ENCODE measurements around the gene NBL1.
A peak's percentile ranks its signal among the peaks of the same experiment; 100 is the strongest.

NBL1 gene

DNA sequence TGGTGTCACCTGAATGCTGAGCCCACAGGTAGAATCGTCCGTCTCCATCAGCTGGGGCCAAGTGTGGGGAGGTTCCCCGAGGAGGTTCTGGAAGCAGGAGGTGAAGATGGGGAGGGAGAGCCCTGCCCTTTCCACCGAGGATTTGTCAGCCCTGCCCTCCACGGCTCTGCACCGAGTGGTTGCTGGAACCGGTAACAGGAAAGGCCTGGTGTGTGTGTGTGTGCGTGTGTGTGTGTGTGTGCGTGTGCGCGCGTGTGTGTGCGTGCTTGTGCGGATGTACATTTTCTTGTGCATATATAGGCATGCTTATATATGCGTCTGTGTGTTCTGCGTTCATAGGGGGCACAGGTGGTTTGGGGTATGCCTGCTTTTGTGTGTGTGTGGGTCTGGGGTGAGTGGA is 3.5 kb downstream of the NBL1 start:
- DNase-seq = no peak

DNA sequence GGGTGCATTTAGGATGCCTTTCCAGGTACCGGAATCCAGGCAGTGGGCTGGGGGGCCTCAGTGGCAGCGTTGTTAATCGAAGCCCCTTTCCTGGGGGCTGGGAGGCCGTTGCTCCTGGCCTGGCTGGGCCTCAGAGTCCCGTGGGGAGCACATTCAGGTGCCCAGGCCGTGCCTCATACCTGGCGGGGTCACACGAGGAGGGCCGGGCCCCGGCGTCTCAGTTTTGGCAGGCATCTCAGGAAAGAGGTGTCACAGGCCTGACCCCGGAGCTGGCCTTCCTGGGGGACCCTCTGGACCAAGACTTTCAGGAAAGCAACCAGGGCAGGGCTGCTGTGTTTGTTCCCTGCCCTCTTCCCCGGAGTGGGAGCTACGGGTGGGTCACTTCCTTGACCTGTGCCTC is 4.1 kb downstream of the NBL1 start:
- no peak for DNase-seq

DNA sequence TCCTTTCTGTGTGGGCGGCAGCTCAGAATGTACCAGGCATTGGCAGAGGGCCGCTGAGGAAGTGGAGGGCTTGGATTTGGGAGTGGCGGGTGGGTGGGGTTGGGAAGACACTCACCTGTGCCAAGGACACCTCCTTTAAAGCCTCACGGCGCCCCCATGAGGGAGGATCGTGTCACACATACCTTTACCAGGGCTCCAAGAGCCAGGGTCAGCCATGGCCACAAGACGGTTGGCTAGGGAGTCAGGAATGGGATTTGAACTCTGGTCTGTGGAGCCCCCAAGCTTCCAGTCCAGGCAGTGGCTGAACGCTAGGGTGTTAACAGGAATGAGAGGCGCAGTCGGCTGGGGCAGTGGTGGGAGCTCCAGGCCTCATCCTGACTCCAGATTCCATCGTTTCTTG is 4.6 kb downstream of the NBL1 start:
- no peak for DNase-seq

DNA sequence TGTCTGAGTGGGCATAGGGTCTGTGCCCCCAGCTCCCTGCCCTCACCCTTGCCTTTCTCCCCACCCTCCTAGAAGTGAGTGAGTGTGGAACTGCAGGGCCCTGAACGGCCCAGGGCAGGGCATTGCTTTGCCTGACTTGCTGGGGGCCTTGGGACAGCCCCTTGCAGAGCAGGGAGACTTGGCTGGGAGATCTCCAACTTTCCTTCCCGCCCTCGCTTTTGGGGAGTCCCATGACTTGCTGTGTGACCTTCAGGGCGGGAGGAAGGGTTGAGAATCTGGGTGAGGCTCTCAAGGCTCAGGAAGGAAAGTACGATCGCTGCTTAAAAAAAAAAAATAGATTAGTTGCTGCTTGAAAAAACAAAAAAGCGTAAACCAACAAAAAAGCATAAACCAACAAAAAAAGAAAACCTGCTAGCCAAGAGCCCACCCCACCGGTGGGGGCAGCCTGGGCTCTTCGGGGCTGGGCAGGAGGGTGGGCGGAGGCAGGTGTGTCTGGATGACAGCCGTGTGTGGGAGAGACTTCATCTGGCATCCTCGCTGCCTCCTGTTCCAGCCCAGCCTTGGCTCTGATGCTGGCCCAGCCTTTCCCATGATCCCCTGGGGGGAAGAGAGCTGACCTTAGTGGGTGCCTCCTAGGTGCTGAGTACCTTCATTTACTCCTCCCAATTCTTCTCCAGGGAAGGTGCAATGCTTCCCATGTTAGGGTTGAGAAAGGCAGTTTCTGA is 6.5 kb downstream of the NBL1 start:
- peak; percentile 68 for DNase-seq

DNA sequence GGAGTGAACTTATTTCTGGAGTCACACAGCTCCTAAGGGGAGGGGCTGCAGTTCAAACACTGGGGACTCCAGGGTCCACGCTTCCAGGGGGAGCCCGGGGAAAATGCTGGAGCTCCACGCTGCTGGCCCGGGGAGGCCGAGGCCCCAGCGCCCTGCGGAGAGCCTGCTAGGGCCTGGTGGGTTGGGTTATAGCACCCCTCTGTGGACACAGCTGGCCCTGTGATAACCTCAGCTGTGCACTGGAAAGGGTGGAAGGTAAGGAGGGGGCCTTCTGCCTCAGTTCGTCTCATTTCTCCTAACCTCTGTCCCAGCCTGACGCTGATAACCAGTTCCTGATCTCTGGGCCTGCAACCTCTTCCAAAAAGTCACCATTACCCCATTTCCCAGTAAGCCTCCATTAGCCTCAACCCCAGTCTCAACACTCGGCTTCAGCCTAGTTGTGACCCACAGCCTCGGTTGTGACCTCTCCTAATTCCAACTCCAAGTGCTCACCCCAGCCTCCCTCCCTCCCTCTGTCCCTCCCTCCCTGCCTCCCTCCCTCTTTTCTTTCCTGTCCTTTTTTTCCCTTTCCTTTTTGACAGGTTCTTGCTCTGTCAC is 7.1 kb downstream of the NBL1 start:
- no peak for DNase-seq

DNA sequence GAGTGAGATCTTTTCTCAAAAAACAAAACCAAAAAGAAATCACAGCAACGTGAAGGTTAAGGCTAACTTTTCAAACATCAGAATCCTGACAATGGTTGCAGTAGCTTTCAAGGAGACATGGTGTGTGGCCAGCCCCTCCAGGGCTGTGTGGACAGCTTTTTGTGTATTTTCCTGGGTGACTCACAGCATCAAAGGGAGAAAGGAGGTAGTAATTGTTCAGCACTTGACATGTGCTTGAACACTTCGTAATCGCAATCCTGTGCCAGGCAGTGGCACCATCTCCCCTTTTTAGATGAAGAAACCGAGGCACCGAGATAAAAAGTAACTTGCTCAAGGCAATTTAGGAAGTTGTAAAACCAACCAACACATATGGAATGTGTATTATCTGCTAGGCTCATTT is 10.3 kb downstream of the NBL1 start:
- DNase-seq = peak; percentile 98

DNA sequence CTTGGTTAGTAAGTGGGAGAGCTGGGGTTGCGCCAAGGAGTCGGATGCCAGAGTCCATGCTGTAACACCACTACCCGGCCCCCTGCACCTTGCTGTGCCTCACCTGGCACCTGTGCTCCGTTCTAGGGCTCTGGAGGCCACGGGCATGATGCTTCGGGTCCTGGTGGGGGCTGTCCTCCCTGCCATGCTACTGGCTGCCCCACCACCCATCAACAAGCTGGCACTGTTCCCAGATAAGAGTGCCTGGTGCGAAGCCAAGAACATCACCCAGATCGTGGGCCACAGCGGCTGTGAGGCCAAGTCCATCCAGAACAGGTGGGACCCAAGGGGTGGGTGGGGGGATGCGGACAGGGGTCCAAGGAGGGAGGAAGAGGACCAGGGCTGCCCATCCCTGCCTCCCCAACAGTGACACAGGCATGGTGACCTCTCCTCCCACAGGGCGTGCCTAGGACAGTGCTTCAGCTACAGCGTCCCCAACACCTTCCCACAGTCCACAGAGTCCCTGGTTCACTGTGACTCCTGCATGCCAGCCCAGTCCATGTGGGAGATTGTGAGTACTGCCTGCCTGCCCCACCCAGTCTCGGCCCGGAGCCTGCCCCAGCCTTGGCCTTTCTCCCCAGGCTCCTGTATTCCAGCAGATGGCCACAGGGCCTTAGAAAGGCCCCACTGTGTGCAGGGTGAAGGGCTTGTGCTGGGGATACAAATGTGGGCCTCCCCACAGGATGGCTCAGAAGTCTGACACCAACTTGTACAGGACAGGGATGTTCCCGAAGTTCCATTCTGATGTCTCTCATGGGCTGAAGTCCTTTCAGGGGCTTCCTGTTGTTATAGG is 11.0 kb downstream of the NBL1 start:
- no peak for DNase-seq

DNA sequence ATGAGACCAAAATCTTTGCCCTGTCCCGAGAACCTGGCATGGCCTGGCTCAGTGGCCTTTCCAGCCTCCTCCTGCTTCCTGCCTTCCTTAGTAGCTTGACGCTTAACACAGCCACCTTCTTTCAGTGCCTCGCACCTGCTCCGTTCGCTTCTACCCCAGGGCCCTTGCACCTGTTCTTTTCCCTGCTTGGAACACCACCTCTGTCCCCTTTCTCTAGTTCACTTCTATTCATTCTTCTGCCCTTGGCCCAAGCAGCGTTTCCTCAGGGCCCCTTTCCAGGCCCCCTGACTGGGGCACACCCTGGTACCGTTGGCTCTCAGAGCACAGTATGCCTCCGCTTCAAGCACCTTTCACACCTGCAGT is 11.6 kb downstream of the NBL1 start:
- DNase-seq = no peak

DNA sequence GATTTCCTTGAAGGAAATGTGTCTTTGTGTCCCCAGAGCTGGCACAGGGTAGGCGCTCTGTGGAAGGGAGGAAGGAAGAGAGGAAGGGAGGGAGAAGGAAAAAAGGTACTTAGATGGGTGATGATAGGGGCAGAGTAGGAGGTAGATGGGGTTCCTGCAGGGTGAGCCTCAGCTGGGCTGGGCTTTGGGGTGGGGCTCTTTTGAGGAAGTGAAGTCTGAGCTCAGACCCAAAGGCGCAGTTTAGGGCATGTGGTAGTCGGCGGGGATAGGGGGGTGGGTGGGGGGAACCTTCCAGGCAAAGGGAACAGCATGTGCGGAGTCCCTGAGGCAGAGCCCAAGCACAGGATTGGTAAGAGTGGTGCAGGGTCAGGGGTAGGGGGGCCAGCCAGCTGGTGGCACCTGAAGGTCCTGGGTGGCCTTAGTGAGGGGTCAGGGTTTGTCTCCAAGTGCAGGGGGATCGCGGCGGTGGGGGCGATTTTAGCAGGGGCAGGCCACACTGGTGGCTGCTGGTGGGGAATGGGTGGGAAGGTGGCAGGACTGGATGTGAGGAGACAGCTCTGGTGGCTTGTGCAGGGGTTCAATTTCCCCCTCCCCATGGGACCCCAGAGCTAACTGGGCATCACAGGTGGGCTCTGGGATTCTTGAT is 12.1 kb downstream of the NBL1 start:
- no peak for DNase-seq

DNA sequence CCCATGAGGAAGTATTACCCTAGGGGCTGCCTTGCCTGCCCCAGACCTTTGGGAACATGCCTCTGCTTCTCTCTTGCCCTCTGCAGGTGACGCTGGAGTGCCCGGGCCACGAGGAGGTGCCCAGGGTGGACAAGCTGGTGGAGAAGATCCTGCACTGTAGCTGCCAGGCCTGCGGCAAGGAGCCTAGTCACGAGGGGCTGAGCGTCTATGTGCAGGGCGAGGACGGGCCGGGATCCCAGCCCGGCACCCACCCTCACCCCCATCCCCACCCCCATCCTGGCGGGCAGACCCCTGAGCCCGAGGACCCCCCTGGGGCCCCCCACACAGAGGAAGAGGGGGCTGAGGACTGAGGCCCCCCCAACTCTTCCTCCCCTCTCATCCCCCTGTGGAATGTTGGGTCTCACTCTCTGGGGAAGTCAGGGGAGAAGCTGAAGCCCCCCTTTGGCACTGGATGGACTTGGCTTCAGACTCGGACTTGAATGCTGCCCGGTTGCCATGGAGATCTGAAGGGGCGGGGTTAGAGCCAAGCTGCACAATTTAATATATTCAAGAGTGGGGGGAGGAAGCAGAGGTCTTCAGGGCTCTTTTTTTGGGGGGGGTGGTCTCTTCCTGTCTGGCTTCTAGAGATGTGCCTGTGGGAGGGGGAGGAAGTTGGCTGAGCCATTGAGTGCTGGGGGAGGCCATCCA is 12.8 kb downstream of the NBL1 start:
- no peak for DNase-seq

DNA sequence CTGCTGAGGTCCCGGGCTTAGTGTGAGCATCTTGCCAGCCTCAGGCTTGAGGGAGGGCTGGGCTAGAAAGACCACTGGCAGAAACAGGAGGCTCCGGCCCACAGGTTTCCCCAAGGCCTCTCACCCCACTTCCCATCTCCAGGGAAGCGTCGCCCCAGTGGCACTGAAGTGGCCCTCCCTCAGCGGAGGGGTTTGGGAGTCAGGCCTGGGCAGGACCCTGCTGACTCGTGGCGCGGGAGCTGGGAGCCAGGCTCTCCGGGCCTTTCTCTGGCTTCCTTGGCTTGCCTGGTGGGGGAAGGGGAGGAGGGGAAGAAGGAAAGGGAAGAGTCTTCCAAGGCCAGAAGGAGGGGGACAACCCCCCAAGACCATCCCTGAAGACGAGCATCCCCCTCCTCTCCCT is 13.4 kb downstream of the NBL1 start:
- no peak for DNase-seq

DNA sequence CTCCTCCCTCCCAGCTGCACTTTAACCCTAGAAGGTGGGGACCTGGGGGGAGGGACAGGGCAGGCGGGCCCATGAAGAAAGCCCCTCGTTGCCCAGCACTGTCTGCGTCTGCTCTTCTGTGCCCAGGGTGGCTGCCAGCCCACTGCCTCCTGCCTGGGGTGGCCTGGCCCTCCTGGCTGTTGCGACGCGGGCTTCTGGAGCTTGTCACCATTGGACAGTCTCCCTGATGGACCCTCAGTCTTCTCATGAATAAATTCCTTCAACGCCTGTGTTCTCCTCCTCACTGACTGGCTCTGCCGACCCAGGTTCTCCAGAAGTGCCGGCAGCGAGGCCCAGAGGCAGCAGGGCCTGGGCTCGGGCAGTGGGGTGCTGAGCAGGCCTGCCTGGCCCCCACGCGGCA is 14.1 kb downstream of the NBL1 start:
- no peak for DNase-seq

DNA sequence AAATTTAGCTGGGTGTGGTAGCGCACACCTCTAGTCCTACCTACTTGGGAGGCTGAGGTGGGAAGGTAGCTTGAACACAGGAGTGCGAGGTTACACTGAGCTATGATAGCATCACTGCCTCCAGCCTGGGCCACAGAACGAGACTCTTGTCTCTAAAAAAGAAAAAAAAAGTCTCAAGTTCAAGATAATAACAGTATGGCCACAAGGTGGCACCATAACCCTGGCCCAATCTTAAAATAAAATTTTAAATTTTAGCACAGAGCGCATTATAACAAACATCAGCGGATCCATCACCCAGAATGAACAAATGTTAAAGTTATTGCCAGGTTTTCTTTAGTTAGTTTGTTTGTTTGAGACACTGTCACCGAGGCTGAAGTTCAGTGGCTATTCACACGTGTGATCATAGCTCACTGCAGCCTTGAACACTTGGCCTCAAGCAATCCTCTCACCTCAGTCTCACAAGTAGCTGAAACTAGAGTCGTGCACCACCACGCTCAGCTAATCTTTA is 17.7 kb downstream of the NBL1 start:
- no peak for DNase-seq

DNA sequence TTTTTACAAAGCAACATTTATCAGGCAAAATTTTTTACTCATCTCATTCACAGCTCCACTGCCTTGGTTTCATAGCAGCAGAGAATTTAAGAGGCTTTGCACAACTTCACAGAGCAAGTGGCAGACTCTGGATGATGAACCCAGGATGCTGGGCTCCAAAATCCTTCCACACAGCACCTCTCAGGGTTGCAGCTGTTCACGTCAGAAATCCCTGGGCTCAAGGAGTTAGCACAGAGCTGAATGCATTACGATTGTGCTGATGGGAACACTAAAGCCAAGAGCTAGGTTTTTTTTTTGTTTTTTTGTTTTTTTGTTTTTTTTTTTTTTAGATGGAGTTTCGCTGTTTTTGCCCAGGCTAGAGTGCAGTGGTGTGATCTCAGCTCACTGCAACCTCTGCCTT is 18.2 kb downstream of the NBL1 start:
- no peak for DNase-seq

DNA sequence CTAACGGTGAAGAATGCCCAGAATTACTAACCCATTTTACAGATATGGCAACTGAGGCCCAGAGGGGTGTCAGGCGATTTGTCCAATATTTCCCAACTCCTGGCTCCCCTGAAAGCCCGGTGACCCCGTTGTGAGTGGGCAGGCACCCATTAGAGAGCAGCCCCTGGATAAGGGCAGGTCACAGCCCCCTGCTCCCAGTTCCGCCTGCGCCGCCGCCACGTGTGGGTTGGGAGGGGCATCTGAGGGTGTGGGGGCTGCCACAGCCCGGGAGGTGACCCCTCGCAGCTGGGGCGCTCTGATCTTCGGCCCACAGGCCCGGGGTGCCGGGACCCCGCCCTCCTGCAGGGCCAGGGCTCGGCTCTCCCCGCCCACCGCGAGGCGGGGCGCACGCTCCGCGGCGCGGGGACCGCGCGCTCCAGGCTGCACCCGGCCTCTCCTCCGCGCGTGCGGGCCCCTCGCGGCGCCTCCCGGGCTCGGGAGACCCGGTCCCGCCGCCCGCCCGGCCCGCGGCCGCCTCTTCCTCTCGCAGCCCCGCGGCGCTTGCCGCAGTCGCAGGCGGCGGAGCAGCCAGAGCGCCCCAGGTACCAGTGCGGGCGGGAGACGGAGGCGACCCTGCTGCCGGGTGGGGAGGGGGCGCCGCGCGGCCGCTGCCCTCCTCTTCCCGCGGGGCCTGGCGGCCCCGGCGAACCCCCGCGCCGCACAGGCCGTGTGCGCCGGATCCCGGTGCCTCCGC is 20.5 kb downstream of the NBL1 start, which contains the start of gene HTR6:
Gene HTR6 (plus strand): TSS at position 423 of the 733 bp plus-strand sequence. CDS start 879 bp downstream, outside the sequence.
- DNase-seq = no peak

DNA sequence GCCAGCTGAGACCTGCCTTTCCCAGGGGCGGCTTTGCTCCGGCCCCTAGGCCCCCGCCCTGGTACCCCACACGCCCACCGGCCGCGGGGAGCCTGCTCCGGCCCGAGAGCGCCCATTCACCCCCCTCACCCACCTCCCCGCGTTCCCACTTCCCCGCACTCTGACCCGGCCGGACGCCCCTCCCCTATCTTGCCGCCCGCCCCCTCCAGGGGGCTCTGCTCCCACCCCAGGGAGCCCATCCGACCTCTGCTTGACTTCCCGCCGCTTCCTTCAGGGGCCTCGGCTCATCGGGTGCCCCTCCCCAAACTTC is 21.0 kb downstream of the NBL1 start:
- no peak for DNase-seq

DNA sequence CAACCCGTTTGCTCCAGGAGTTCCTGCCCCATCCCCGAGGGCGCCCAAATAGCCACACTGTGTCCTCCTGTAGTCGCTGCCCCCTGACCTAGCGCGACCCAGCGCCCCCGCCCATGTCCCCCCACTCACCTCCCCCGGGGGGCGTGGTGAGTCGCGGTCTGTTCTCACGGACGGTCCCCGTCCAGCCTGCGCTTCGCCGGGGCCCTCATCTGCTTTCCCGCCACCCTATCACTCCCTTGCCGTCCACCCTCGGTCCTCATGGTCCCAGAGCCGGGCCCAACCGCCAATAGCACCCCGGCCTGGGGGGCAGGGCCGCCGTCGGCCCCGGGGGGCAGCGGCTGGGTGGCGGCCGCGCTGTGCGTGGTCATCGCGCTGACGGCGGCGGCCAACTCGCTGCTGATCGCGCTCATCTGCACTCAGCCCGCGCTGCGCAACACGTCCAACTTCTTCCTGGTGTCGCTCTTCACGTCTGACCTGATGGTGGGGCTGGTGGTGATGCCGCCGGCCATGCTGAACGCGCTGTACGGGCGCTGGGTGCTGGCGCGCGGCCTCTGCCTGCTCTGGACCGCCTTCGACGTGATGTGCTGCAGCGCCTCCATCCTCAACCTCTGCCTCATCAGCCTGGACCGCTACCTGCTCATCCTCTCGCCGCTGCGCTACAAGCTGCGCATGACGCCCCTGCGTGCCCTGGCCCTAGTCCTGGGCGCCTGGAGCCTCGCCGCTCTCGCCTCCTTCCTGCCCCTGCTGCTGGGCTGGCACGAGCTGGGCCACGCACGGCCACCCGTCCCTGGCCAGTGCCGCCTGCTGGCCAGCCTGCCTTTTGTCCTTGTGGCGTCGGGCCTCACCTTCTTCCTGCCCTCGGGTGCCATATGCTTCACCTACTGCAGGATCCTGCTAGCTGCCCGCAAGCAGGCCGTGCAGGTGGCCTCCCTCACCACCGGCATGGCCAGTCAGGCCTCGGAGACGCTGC is 21.7 kb downstream of the NBL1 start:
- DNase-seq = no peak

DNA sequence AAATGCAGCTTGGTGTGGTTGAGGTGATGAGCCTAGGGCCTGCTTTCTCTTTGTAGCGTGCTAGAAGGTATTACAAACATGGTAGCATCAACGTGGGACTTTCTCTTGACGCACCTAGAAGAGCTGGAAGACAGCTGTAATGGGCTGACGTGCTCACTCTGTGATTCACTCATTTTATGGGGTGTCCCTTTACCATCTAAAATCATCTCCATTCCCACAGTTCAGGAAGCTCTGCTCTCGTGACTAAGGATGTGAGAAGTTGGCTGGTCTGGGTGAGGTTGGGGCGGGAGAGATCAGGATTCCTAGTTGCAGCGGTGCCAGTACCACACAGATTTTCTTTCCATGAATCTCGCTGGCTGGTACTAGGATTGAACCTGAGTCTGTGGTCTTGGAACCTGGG is 24.8 kb downstream of the NBL1 start:
- DNase-seq = no peak

DNA sequence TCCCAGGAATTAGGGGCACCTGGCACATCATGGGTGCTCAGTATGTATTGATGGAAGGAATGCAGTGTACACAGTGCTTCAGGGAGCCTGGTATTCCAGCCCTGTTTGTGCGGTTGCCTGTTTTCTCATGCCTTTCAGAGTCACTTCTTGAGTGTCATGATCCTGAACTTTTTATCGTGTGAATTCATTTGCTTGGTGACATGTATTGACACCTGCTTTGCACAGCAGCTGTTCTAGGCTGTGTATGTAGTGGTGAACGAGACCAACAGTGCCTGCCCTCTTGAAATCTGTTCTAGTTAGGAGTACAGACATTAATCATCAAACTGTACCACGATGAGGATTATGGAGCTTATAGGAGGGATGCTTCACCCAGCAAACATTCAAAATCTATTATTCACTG is 26.7 kb downstream of the NBL1 start:
- no peak for DNase-seq

DNA sequence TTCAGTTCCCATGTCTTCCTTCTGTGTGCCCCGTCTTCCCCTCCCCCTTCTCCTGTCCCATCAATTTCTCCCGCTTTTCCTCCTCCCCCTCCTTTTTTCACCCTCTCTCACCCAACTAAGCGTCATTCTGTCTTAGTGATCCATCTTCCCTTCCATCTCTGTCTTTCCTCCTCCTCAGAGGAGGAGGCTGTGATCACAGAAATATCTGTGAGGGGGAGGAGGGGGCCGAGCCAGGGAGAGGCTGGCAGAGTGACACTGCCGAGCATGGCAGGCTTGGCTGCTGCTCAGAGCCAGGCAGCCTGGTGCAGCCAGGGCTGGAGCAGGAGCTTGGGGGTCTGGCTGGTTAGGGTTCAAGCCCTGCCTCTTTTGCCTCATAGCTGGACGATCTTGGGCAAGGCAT is 28.1 kb downstream of the NBL1 start:
- DNase-seq = no peak

DNA sequence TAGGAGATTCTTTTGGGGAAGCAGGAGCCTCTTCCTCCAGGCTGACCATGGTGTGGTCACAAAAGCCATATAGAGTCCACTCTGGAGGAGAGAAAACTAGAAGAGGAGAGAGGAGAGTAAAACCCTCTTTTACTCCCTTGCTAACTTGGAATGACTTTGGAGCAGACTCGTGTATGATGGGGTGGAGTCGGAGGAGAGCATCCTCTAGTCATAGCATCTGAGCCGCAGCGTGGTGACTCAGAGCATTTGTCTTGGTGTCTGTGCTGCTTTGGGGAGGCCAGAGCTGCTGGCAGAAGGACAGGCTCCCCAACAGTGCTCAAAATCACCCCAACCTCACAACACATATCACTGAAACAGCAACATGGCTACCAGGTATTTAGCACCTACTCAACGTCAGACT is 31.7 kb downstream of the NBL1 start:
- no peak for DNase-seq
